NT2/D1 (cell line): Measurements from ENCODE around the gene ZBTB3.
"Not testable (repeated sequence)": the region's sequence is repeated elsewhere in the genome, so short reads cannot be mapped to it uniquely, and the experiment has no call there.

Source experiments
- SUZ12 ChIP-seq: IDR thresholded peaks from 2 replicates; pipeline ENCODE4 v1.6.1; 2011; ENCODE audit not compliant: insufficient read length, insufficient read depth; ENCODE audit errors: extremely low read depth
- YY1 ChIP-seq: IDR thresholded peaks from 2 replicates; pipeline ENCODE4 v1.6.1; 2011; ENCODE audit not compliant: insufficient read length, insufficient read depth
- ZNF274 ChIP-seq: IDR thresholded peaks from 2 replicates; pipeline ENCODE4 v1.6.1; 2011; ENCODE audit warnings: mild to moderate bottlenecking, low read depth, low read length

GRCh38 chr11:62749931-62750330 is 4.0 kb downstream of the ZBTB3 start:
- TF ChIP-seq YY1, ZNF274, SUZ12: not testable (repeated sequence)
